ENCODE data around the gene PXK. TPM values are rescaled to one million over a fixed set of nuclear protein-coding genes. Genes with fewer than 3 reads are reported as not detected.
A peak's percentile ranks its signal among the peaks of the same experiment; 100 is the strongest.
"Not testable (repeated sequence)": the region's sequence is repeated elsewhere in the genome, so short reads cannot be mapped to it uniquely, and the experiment has no call there.

The PXK gene
- total and polyA plus RNA-seq, 12 donors: 5.6 to 40.5 (median 25.3) TPM

GRCh38 chr3:58335652-58335947 lies 2.9 kb downstream of the PXK start:
- no peaks in the 10 kb centered on the region for H3K9me3 ChIP-seq (replicated peaks in 1 of 3)
- peaks cover 10 to 32% of the 10 kb centered on the region in 2 donors for H3K4me1 ChIP-seq (replicated peaks in 1 of 2)
- peak overlapping the region in 4 of 5 donors; percentile 35 to 81 (median 66) for H3K27ac ChIP-seq
- H3K27me3 ChIP-seq: no peaks in the 10 kb centered on the region
- no peak for DNase-seq
- H3K4me3 ChIP-seq: no peak overlapping the region
- 18 to 29% (median 21%) methylated on average over 1 of the region's 1 CpG for WGBS, 4 donors
- H3K36me3 ChIP-seq (replicated peaks in 1 of 2): no peaks in the 10 kb centered on the region
- TF ChIP-seq CTCF (IDR thresholded peaks at IDR 0.05) (no peak), POLR2A (IDR thresholded peaks at IDR 0.05) (no peak)
- intact Hi-C loops (cut with DNase I): loop anchor here in 1 of 2 donors (10.0 kb wide), 1 partner anchor 49 kb away; no protein-coding TSS in a partner anchor

GRCh38 chr3:58336135-58336882 lies 3.6 kb downstream of the PXK start:
- no peaks in the 10 kb centered on the region for H3K27me3 ChIP-seq
- peaks cover 10 to 32% of the 10 kb centered on the region in 2 donors for H3K4me1 ChIP-seq (replicated peaks in 1 of 2)
- no peaks in the 10 kb centered on the region for H3K9me3 ChIP-seq (replicated peaks in 1 of 3)
- H3K4me3 ChIP-seq: no peak overlapping the region
- peak in 1 of 7 donors; percentile 21 for DNase-seq
- no peak for TF ChIP-seq CTCF (IDR thresholded peaks at IDR 0.05)
- no peak for TF ChIP-seq POLR2A (IDR thresholded peaks at IDR 0.05)
- peak overlapping the region in 1 of 5 donors; percentile 80 for H3K27ac ChIP-seq
- no peaks in the 10 kb centered on the region for H3K36me3 ChIP-seq (replicated peaks in 1 of 2)
- 85 to 100% (median 95%) methylated on average over 3 of the region's 3 CpGs for WGBS, 4 donors
- intact Hi-C loops (cut with DNase I): loop anchor here in 1 of 2 donors (10.0 kb wide), 1 partner anchor 48 kb away; no protein-coding TSS in a partner anchor

- no peaks in the 10 kb centered on the region for H3K36me3 ChIP-seq (replicated peaks in 1 of 2)
- no peaks in the 10 kb centered on the region for H3K9me3 ChIP-seq (replicated peaks in 1 of 3)
- H3K4me1 ChIP-seq (replicated peaks in 1 of 2): peaks cover 10 to 32% of the 10 kb centered on the region in 2 donors
- no peak overlapping the region for H3K27ac ChIP-seq
- H3K4me3 ChIP-seq: no peak overlapping the region
- no peak for DNase-seq
- 93 to 95% (median 93%) methylated on average over 1 of the region's 1 CpG; no CpG with 5 or more reads in 1 of the 4 donors for WGBS, 4 donors
- TF ChIP-seq POLR2A (IDR thresholded peaks at IDR 0.05) (no peak), CTCF (IDR thresholded peaks at IDR 0.05) (no peak)
- intact Hi-C loops (cut with DNase I): loop anchor here in 1 of 2 donors (10.0 kb wide), 1 partner anchor 48 kb away; no protein-coding TSS in a partner anchor
- H3K27me3 ChIP-seq: no peaks in the 10 kb centered on the region
These were observed 4.5 kb downstream of the PXK start for GRCh38 chr3:58337190-58337589.

GRCh38 chr3:58339146-58339545 lies 6.5 kb downstream of the PXK start:
- H3K9me3 ChIP-seq (replicated peaks in 1 of 3); DNase-seq; H3K4me3 ChIP-seq; H3K27me3 ChIP-seq; H3K36me3 ChIP-seq (replicated peaks in 1 of 2); H3K27ac ChIP-seq: not testable (repeated sequence)
- 90 to 94% (median 93%) methylated on average over 12 of the region's 12 CpGs for WGBS, 4 donors
- H3K4me1 ChIP-seq (replicated peaks in 1 of 2): peaks cover 6 to 25% of the 10 kb centered on the region in 2 donors
- intact Hi-C loops (cut with DNase I): loop anchor here in 1 of 2 donors (10.0 kb wide), 1 partner anchor 46 kb away; no protein-coding TSS in a partner anchor
